H9 (cell line): ENCODE measurements around the gene FSTL4. TPM values are rescaled to one million over a fixed set of nuclear protein-coding genes. Genes with fewer than 3 reads are reported as not detected.

ENCODE experiments used
- DNase-seq: peaks from one replicate; pipeline ENCODE4 v3.0.0-alpha.2; 2017
- H2AFZ ChIP-seq: one replicate; pipeline ENCODE4 v1.6.1; 2013; ENCODE audit warnings: mild to moderate bottlenecking, low read length, control low read depth, moderate library complexity
- H2AK5ac ChIP-seq: 2 replicates; pipeline ENCODE4 v1.6.1; 2013; ENCODE audit warnings: low read length, control low read depth, mixed read lengths; ENCODE audit not compliant: insufficient read length
- H2BK120ac ChIP-seq: one replicate; pipeline ENCODE4 v1.6.1; 2013; ENCODE audit warnings: low read depth, mild to moderate bottlenecking, low read length, control low read depth, inconsistent platforms; ENCODE audit not compliant: poor library complexity, severe bottlenecking
- H2BK12ac ChIP-seq: 2 replicates; pipeline ENCODE4 v1.6.1; 2013; ENCODE audit warnings: low read length, control low read depth, mixed read lengths, low read depth; ENCODE audit not compliant: insufficient read length
- H2BK15ac ChIP-seq: 2 replicates; pipeline ENCODE4 v1.6.1; 2013; ENCODE audit warnings: low read depth, low read length, control low read depth
- H2BK20ac ChIP-seq: one replicate; pipeline ENCODE4 v1.6.1; 2013; ENCODE audit warnings: low read depth, mild to moderate bottlenecking, low read length, control low read depth, inconsistent platforms; ENCODE audit not compliant: poor library complexity, severe bottlenecking
- H2BK5ac ChIP-seq: 2 replicates; pipeline ENCODE4 v1.6.1; 2013; ENCODE audit warnings: low read length, control low read depth, mixed read lengths; ENCODE audit not compliant: insufficient read length
- H3K14ac ChIP-seq: 2 replicates; pipeline ENCODE4 v1.6.1; 2013; ENCODE audit warnings: low read length, control low read depth; ENCODE audit not compliant: insufficient read depth
- H3K18ac ChIP-seq: 2 replicates; pipeline ENCODE4 v1.6.1; 2013; ENCODE audit warnings: low read depth, mild to moderate bottlenecking, mixed read lengths, low read length, control low read depth; ENCODE audit not compliant: insufficient read length
- H3K23ac ChIP-seq: 2 replicates; pipeline ENCODE4 v1.6.1; 2013; ENCODE audit warnings: low read length, control low read depth, mixed read lengths, low read depth; ENCODE audit not compliant: insufficient read length
- H3K23me2 ChIP-seq: 2 replicates; pipeline ENCODE4 v1.6.1; 2013; ENCODE audit warnings: low read depth, mild to moderate bottlenecking, mixed read lengths, low read length, control low read depth; ENCODE audit not compliant: insufficient read length, poor library complexity, severe bottlenecking
- H3K27ac ChIP-seq: 2 replicates; pipeline ENCODE4 v1.5.1; 2013; ENCODE audit warnings: low read length, control low read depth, mixed read lengths, low read depth; ENCODE audit not compliant: insufficient read length
- H3K27me3 ChIP-seq: 2 replicates; pipeline ENCODE4 v1.6.1; 2013; ENCODE audit warnings: low read length, control low read depth, inconsistent platforms; ENCODE audit not compliant: insufficient read depth
- H3K4ac ChIP-seq: 2 replicates; pipeline ENCODE4 v1.6.1; 2013; ENCODE audit warnings: low read depth, mild to moderate bottlenecking, control low read depth, inconsistent platforms, low read length, moderate library complexity
- H3K4me1 ChIP-seq: 2 replicates; pipeline ENCODE4 v1.6.1; 2013; ENCODE audit warnings: low read length, control low read depth, inconsistent platforms; ENCODE audit not compliant: insufficient read depth
- H3K4me2 ChIP-seq: 2 replicates; pipeline ENCODE4 v1.6.1; 2013; ENCODE audit warnings: low read length, control low read depth, mixed read lengths; ENCODE audit not compliant: insufficient read length, insufficient read depth
- H3K56ac ChIP-seq: 2 replicates; pipeline ENCODE4 v1.6.1; 2013; ENCODE audit warnings: low read depth, mild to moderate bottlenecking, mixed read lengths, low read length, control low read depth; ENCODE audit not compliant: insufficient read length
- H3K79me1 ChIP-seq: 2 replicates; pipeline ENCODE4 v1.6.1; 2013; ENCODE audit warnings: low read depth, mild to moderate bottlenecking, moderate library complexity, low read length, control low read depth, inconsistent platforms; ENCODE audit not compliant: insufficient read depth, poor library complexity, severe bottlenecking
- H3K79me2 ChIP-seq: 2 replicates; pipeline ENCODE4 v1.6.1; 2013; ENCODE audit warnings: low read length, control low read depth, inconsistent platforms; ENCODE audit not compliant: insufficient read depth
- H3K9ac ChIP-seq: 2 replicates; pipeline ENCODE4 v1.6.1; 2013; ENCODE audit warnings: low read length, control low read depth, mixed read lengths; ENCODE audit not compliant: insufficient read length; ENCODE audit errors: extremely low read depth
- H3K9me3 ChIP-seq: one replicate; pipeline ENCODE4 v1.6.1; 2013; ENCODE audit warnings: low read depth, low read length, inconsistent platforms; ENCODE audit not compliant: control insufficient read depth
- H3T11ph ChIP-seq: one replicate; pipeline ENCODE4 v1.6.1; 2013; ENCODE audit warnings: mild to moderate bottlenecking, low read length, control low read depth, inconsistent platforms
- H4K20me1 ChIP-seq: one replicate; pipeline ENCODE4 v1.6.1; 2013; ENCODE audit not compliant: control insufficient read depth, insufficient read length, insufficient read depth
- H4K5ac ChIP-seq: 2 replicates; pipeline ENCODE4 v1.6.1; 2013; ENCODE audit warnings: low read depth, mild to moderate bottlenecking, mixed read lengths, low read length, control low read depth; ENCODE audit not compliant: insufficient read length
- H4K8ac ChIP-seq: replicated peaks from 2 replicates; pipeline ENCODE4 v1.6.1; 2013; ENCODE audit warnings: low read length, control low read depth, mixed read lengths, low read depth; ENCODE audit not compliant: insufficient read length
- H4K91ac ChIP-seq: 2 replicates; pipeline ENCODE4 v1.6.1; 2013; ENCODE audit warnings: low read depth, mild to moderate bottlenecking, moderate library complexity, mixed read lengths, low read length, control low read depth; ENCODE audit not compliant: insufficient read length
- H3K27ac Mint-ChIP-seq, 3 experiments: 2 replicates in 2 of 3; 3 replicates in 1 of 3; pipeline ENCODE4 v1.8.0; 2020 to 2021; ENCODE audit warnings: mixed read lengths in 3 of 3, mild to moderate bottlenecking in 1 of 3, moderate library complexity in 1 of 3
- H3K27me3 Mint-ChIP-seq: 2 replicates; pipeline ENCODE4 v1.8.0; 2021; ENCODE audit warnings: low read depth, mild to moderate bottlenecking, moderate library complexity, mixed read lengths
- H3K36me3 Mint-ChIP-seq, 3 experiments: 2 replicates in 2 of 3; 3 replicates in 1 of 3; pipeline ENCODE4 v1.8.0; 2020 to 2021; ENCODE audit warnings: low read depth in 3 of 3, mixed read lengths in 3 of 3; ENCODE audit not compliant: insufficient read depth in 1 of 3
- H3K4me1 Mint-ChIP-seq, 2 experiments: 2 replicates each; pipeline ENCODE4 v1.8.0; 2020; ENCODE audit warnings: mixed read lengths in 2 of 2
- H3K4me3 Mint-ChIP-seq, 2 experiments: 2 replicates in 1 of 2; 3 replicates in 1 of 2; pipeline ENCODE4 v1.8.0; 2020 to 2021; ENCODE audit warnings: mild to moderate bottlenecking in 2 of 2, mixed read lengths in 2 of 2, moderate library complexity in 1 of 2
- H3K9me3 Mint-ChIP-seq, 2 experiments: 2 replicates in 1 of 2; 3 replicates in 1 of 2; pipeline ENCODE4 v1.8.0; 2020; ENCODE audit warnings: mild to moderate bottlenecking in 2 of 2, mixed read lengths in 2 of 2, moderate library complexity in 1 of 2
- WGBS: extraction: QIAGEN DNeasy Blood & Tissue Kit; methylation state at CpG from one replicate; pipeline ENCODE4 v1.1.7; 2013; ENCODE audit warnings: missing lambda C conversion rate, low lambda C conversion rate, mixed read lengths; ENCODE audit not compliant: insufficient read length; ENCODE audit errors: extremely low coverage; 5-methylcytosine and 5-hydroxymethylcytosine counted together
- total RNA-seq: library from RNA; stranded (reverse); gene quantifications from 2 replicates; pipeline ENCODE4 v1.2.1, GENCODE V29; 2021
- TF ChIP-seq, protein P1 (sequence below): fragments of 200-600 bp; sonication (generic); conservative IDR thresholded peaks from 3 replicates; pipeline ENCODE4 v1.8.0; 2021; ENCODE audit warnings: antibody characterized with exemption, mild to moderate bottlenecking

Gene FSTL4
- total RNA-seq, 1 experiment from 2014 or later, result 5.7 TPM

DNA sequence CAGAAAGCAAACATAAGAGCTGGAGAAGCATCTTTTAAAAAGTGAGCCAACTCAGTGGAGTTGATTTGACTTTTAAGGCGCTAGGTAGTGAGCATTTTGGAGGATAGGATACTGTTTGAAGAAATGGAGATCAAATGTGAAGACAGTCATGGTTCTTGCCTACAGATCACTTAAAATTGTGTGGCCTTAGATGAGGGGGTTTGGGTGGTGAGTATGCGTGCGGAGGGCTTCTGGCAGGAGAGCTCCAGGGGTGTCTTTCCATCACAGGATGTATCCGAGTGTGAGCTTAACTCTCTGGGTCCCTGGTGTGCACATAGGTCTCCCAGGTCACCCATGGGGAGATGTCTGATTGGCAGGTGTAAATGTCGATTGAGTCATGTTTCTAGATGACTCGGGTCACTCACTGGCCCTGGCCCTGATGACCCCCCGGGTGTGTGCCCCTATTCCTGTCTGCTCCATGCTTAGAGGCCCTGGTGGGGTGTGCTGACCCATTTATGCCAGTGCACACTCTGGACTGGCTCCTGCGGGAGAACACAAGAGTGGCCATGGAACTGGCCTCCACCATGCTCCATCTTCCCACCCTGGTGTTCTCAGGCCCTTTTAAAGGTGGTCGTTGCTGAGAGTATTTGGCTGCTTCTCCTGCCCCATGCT lies 274.4 kb downstream of the FSTL4 start:
- Histone ChIP-seq H2AFZ (no peak overlapping the region), H3K4ac (no peak overlapping the region), H2BK5ac (no peak overlapping the region), H2BK120ac (no peak overlapping the region), H3K23me2 (no peaks in the 10 kb centered on the region), H4K91ac (no peak overlapping the region), H3K4me1 (no peaks in the 10 kb centered on the region; the same call in 1 of the 2 replicates), H3K79me2 (no peaks in the 10 kb centered on the region), H2BK15ac (no peak overlapping the region), H3K4me2 (no peak overlapping the region), H2BK12ac (no peak overlapping the region), H3K27ac (no peak overlapping the region), H2AK5ac (no peak overlapping the region), H3K9ac (no peak overlapping the region), H4K20me1 (no peaks in the 10 kb centered on the region), H2BK20ac (no peak overlapping the region), H4K8ac (no peak overlapping the region), H3K23ac (no peak overlapping the region), H3T11ph (no peak overlapping the region), H3K9me3 (no peaks in the 10 kb centered on the region), H3K18ac (no peak overlapping the region), H3K56ac (no peak overlapping the region), H3K27me3 (no peaks in the 10 kb centered on the region), H3K79me1 (no peaks in the 10 kb centered on the region), H4K5ac (no peak overlapping the region), H3K14ac (no peak overlapping the region; the same call in 1 of the 2 replicates)
- no peaks in the 10 kb centered on the region; the same call in 1 of the 2 replicates for H3K27me3 Mint-ChIP-seq
- no peaks in the 10 kb centered on the region for H3K36me3 Mint-ChIP-seq
- TF ChIP-seq, protein P1, sequence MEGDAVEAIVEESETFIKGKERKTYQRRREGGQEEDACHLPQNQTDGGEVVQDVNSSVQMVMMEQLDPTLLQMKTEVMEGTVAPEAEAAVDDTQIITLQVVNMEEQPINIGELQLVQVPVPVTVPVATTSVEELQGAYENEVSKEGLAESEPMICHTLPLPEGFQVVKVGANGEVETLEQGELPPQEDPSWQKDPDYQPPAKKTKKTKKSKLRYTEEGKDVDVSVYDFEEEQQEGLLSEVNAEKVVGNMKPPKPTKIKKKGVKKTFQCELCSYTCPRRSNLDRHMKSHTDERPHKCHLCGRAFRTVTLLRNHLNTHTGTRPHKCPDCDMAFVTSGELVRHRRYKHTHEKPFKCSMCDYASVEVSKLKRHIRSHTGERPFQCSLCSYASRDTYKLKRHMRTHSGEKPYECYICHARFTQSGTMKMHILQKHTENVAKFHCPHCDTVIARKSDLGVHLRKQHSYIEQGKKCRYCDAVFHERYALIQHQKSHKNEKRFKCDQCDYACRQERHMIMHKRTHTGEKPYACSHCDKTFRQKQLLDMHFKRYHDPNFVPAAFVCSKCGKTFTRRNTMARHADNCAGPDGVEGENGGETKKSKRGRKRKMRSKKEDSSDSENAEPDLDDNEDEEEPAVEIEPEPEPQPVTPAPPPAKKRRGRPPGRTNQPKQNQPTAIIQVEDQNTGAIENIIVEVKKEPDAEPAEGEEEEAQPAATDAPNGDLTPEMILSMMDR, result no peak
- H3K27ac Mint-ChIP-seq, result no peak overlapping the region
- H3K4me1 Mint-ChIP-seq, result peaks cover 29 to 43% of the 10 kb centered on the region in 2 experiments
- DNase-seq, result no peak
- no peaks in the 10 kb centered on the region for H3K9me3 Mint-ChIP-seq
- no peak overlapping the region for H3K4me3 Mint-ChIP-seq
- WGBS, result no CpG with 5 or more reads among the region's 9 CpGs
